KMS-11 (cell line): ENCODE measurements around the gene CACNA1I.

ENCODE experiments used
- H2AFZ ChIP-seq: fragments of 200-600 bp; sonication (generic); 2 replicates; pipeline ENCODE4 v1.6.1; 2016; ENCODE audit warnings: antibody characterized with exemption, mixed run types, low read depth
- H3K27ac ChIP-seq: fragments of 200-600 bp; sonication (generic); 2 replicates; pipeline ENCODE4 v1.6.1; 2016; ENCODE audit warnings: mild to moderate bottlenecking, mixed run types
- H3K27me3 ChIP-seq: fragments of 200-600 bp; sonication (generic); 2 replicates; pipeline ENCODE4 v1.6.1; 2017; ENCODE audit warnings: mild to moderate bottlenecking, low read depth, mixed run types, moderate library complexity; ENCODE audit not compliant: insufficient read depth
- H3K36me3 ChIP-seq: fragments of 200-600 bp; sonication (generic); 2 replicates; pipeline ENCODE4 v1.6.1; 2017; ENCODE audit warnings: mild to moderate bottlenecking, mixed run types; ENCODE audit not compliant: insufficient read depth
- H3K4me1 ChIP-seq: fragments of 200-600 bp; sonication (generic); 2 replicates; pipeline ENCODE4 v1.6.1; 2016; ENCODE audit warnings: mild to moderate bottlenecking, low read depth, mixed run types; ENCODE audit not compliant: poor library complexity, severe bottlenecking
- H3K4me2 ChIP-seq: fragments of 200-600 bp; sonication (generic); 2 replicates; pipeline ENCODE4 v1.7.0; 2016; ENCODE audit warnings: mild to moderate bottlenecking, mixed run types
- H3K4me3 ChIP-seq: fragments of 200-600 bp; sonication (generic); IDR thresholded peaks from 2 replicates; pipeline ENCODE4 v1.6.1; 2017; ENCODE audit warnings: low read depth, low read length, mixed read lengths; ENCODE audit not compliant: insufficient read depth
- H3K79me2 ChIP-seq: fragments of 200-600 bp; sonication (generic); 2 replicates; pipeline ENCODE4 v1.6.1; 2016; ENCODE audit warnings: low read depth, mixed run types; ENCODE audit not compliant: insufficient read depth
- H3K9ac ChIP-seq: fragments of 200-600 bp; sonication (generic); 2 replicates; pipeline ENCODE4 v1.6.1; 2016; ENCODE audit warnings: mild to moderate bottlenecking, mixed run types
- H4K20me1 ChIP-seq: fragments of 200-600 bp; sonication (generic); 2 replicates; pipeline ENCODE4 v1.6.1; 2016; ENCODE audit warnings: mild to moderate bottlenecking, mixed run types; ENCODE audit not compliant: insufficient read depth
- CTCF ChIP-seq: fragments of 200-600 bp; sonication (generic); conservative IDR thresholded peaks from 2 replicates; pipeline ENCODE4 v1.6.1; 2017; ENCODE audit warnings: low read depth, mild to moderate bottlenecking, antibody characterized with exemption, low read length, moderate library complexity, mixed read lengths

The CACNA1I gene

GRCh38 chr22:39638958-39639357, 68.4 kb downstream of the CACNA1I start:
- no peak overlapping the region for H3K4me3 ChIP-seq
- no peaks in the 10 kb centered on the region for H4K20me1 ChIP-seq
- peaks cover 56% of the 10 kb centered on the region for H3K27me3 ChIP-seq
- H3K4me2 ChIP-seq: no peak overlapping the region
- H3K9ac ChIP-seq: no peak overlapping the region
- no peaks in the 10 kb centered on the region for H3K4me1 ChIP-seq
- no peak overlapping the region for H2AFZ ChIP-seq
- no peak for TF ChIP-seq CTCF
- no peak overlapping the region for H3K27ac ChIP-seq
- no peaks in the 10 kb centered on the region for H3K36me3 ChIP-seq
- H3K79me2 ChIP-seq: no peaks in the 10 kb centered on the region

GRCh38 chr22:39641660-39642310, 71.2 kb downstream of the CACNA1I start:
- Histone ChIP-seq H3K4me2 (no peak overlapping the region), H2AFZ (no peak overlapping the region), H3K79me2 (no peaks in the 10 kb centered on the region), H3K36me3 (no peaks in the 10 kb centered on the region), H3K4me3 (no peak overlapping the region), H4K20me1 (no peaks in the 10 kb centered on the region), H3K27ac (no peak overlapping the region), H3K4me1 (no peaks in the 10 kb centered on the region), H3K9ac (no peak overlapping the region), H3K27me3 (peaks cover 63% of the 10 kb centered on the region)
- no peak for TF ChIP-seq CTCF

- Histone ChIP-seq H3K79me2 (no peaks in the 10 kb centered on the region), H3K4me3 (no peak overlapping the region), H3K9ac (no peak overlapping the region), H4K20me1 (no peaks in the 10 kb centered on the region), H2AFZ (no peak overlapping the region), H3K27me3 (peaks cover 74% of the 10 kb centered on the region), H3K36me3 (no peaks in the 10 kb centered on the region), H3K27ac (no peak overlapping the region), H3K4me1 (no peaks in the 10 kb centered on the region), H3K4me2 (no peak overlapping the region)
- TF ChIP-seq CTCF: no peak
Observed at GRCh38 chr22:39643311-39644083, 72.9 kb downstream of the CACNA1I start.

GRCh38 chr22:39645532-39645931, 75.0 kb downstream of the CACNA1I start:
- Histone ChIP-seq H3K27ac (no peak overlapping the region), H3K27me3 (peaks cover 86% of the 10 kb centered on the region), H3K4me3 (no peak overlapping the region), H4K20me1 (no peaks in the 10 kb centered on the region), H3K4me2 (no peak overlapping the region), H2AFZ (no peak overlapping the region), H3K36me3 (no peaks in the 10 kb centered on the region), H3K79me2 (no peaks in the 10 kb centered on the region), H3K9ac (no peak overlapping the region), H3K4me1 (no peaks in the 10 kb centered on the region)
- no peak for TF ChIP-seq CTCF
